A549 (cell line): ENCODE results near the gene CTCFL. TPM values are rescaled to one million over a fixed set of nuclear protein-coding genes. Genes with fewer than 3 reads are reported as not detected.

ENCODE experiments used
- ATAC-seq, 2 experiments: fragments of 200-7000 bp in 1 of 2; fragments of >200 bp in 1 of 2; cut with Nextera tagmentation in 1 of 2; cut with Tn5 transposase in 1 of 2; 3 replicates each; pipeline versions ENCODE4 v1.8.0 to v1.9.1; 2018 to 2020; ENCODE audit warnings: mild to moderate bottlenecking in 1 of 2, moderate library complexity in 1 of 2
- CTCF ChIA-PET: fragments of 300-600 bp; sonication (Branson Sonifier 250); formaldehyde crosslinking; extraction: SDS; loops from one replicate; lab custom pipeline; 2021; ENCODE audit warnings: antibody characterized with exemption, inconsistent platforms; lab: Yijun Ruan, JAX
- POLR2A ChIA-PET: fragments of 350-600 bp; formaldehyde crosslinking; extraction: SDS; loops from one replicate; lab custom pipeline; 2021; ENCODE audit warnings: antibody characterized with exemption, inconsistent platforms; lab: Yijun Ruan, JAX
- DNase-seq, 2 experiments: peaks; one replicate each; pipeline versions ENCODE4 v3.0.0 to v3.0.0-alpha.2; 2011 to 2016; ENCODE audit warnings: low read depth in 1 of 2, low spot score in 1 of 2
- FAIRE-seq: peaks from 2 replicates; lab custom pipeline; 2011; peaks lifted over from hg19 to GRCh38; lab: Jason Lieb, UNC
- H3K27ac ChIP-seq, 2 experiments: fragments of >200 bp; sonication (Bioruptor Twin); formaldehyde crosslinking; 3 replicates each; pipeline ENCODE4 v1.5.1; 2016 to 2017
- H3K4me1 ChIP-seq: fragments of >200 bp; sonication (Bioruptor Twin); formaldehyde crosslinking; 3 replicates; pipeline ENCODE4 v1.6.1; 2016
- H3K4me2 ChIP-seq: fragments of >200 bp; sonication (Bioruptor Twin); formaldehyde crosslinking; 3 replicates; pipeline ENCODE4 v1.6.1; 2016
- H3K4me3 ChIP-seq: fragments of >200 bp; sonication (Bioruptor Twin); formaldehyde crosslinking; 3 replicates; pipeline ENCODE4 v1.5.1; 2016
- H3K9me3 ChIP-seq: fragments of >200 bp; sonication (Bioruptor Twin); formaldehyde crosslinking; 3 replicates; pipeline ENCODE4 v1.6.1; 2016
- ATOH8 ChIP-seq: fragments of 250-450 bp; sonication (Bioruptor Pico); IDR thresholded peaks from 2 replicates; pipeline ENCODE4 v1.5.0; 2020; ENCODE audit warnings: low read depth, mild to moderate bottlenecking, moderate library complexity
- BHLHE40 ChIP-seq: IDR thresholded peaks from 2 replicates; pipeline ENCODE4 v1.6.1; 2012; ENCODE audit warnings: low read depth, low read length, inconsistent platforms
- CBX8 ChIP-seq: fragments of 200-600 bp; sonication (generic); IDR thresholded peaks from 2 replicates; pipeline ENCODE4 v1.6.1; 2016
- FOSB ChIP-seq: fragments of 250-450 bp; sonication (Bioruptor Pico); IDR thresholded peaks from 2 replicates; pipeline ENCODE4 v1.5.0; 2020; ENCODE audit warnings: mild to moderate bottlenecking, moderate library complexity
- GATA3 ChIP-seq: IDR thresholded peaks from 2 replicates; pipeline ENCODE4 v1.6.1; 2012; ENCODE audit warnings: borderline replicate concordance
- HDAC2 ChIP-seq: fragments of 200-600 bp; sonication (generic); IDR thresholded peaks from 2 replicates; pipeline ENCODE4 v1.6.1; 2016
- HES2 ChIP-seq: fragments of >200 bp; sonication (Bioruptor Twin); formaldehyde crosslinking; IDR thresholded peaks from 2 replicates; pipeline ENCODE4 v1.6.1; 2016
- HMGXB4 ChIP-seq: fragments of 250-450 bp; sonication (Bioruptor Pico); IDR thresholded peaks from 2 replicates; pipeline ENCODE4 v1.5.0; 2021; ENCODE audit warnings: mild to moderate bottlenecking, moderate library complexity, borderline replicate concordance
- HOXB13 ChIP-seq: fragments of 250-450 bp; sonication (Bioruptor Pico); IDR thresholded peaks from 2 replicates; pipeline ENCODE4 v1.5.0; 2020; ENCODE audit warnings: low read depth, mild to moderate bottlenecking, moderate library complexity
- JUNB ChIP-seq: fragments of >200 bp; sonication (Bioruptor Twin); formaldehyde crosslinking; IDR thresholded peaks from 2 replicates; pipeline ENCODE4 v1.6.1; 2016
- NR3C1 ChIP-seq: fragments of >200 bp; sonication (Bioruptor Twin); formaldehyde crosslinking; IDR thresholded peaks from 3 replicates; pipeline ENCODE4 v1.6.1; 2017
- PHF8 ChIP-seq: fragments of 200-600 bp; sonication (generic); IDR thresholded peaks from 2 replicates; pipeline ENCODE4 v1.6.1; 2016; ENCODE audit warnings: low read depth, mild to moderate bottlenecking, antibody characterized with exemption, moderate library complexity, borderline replicate concordance
- POLR2A ChIP-seq: IDR thresholded peaks from 2 replicates; pipeline ENCODE4 v1.6.1; 2012; ENCODE audit warnings: mild to moderate bottlenecking, low read length
- POLR2AphosphoS2 ChIP-seq: conservative IDR thresholded peaks from 2 replicates; pipeline ENCODE4 v1.6.1; 2012; ENCODE audit warnings: low read length, improper control_type of control experiment, inconsistent platforms
- RAD21 ChIP-seq, 2 experiments: fragments of >200 bp in 1 of 2; sonication (Bioruptor Twin) in 1 of 2; formaldehyde crosslinking in 1 of 2; IDR thresholded peaks in 1 of 2; conservative IDR thresholded peaks in 1 of 2; 2 replicates in 1 of 2; 3 replicates in 1 of 2; pipeline ENCODE4 v1.6.1; 2012 to 2018; ENCODE audit warnings: inconsistent platforms in 1 of 2
- REST ChIP-seq: fragments of 200-600 bp; sonication (generic); IDR thresholded peaks from 2 replicates; pipeline ENCODE4 v1.6.1; 2016; ENCODE audit warnings: antibody characterized with exemption, mild to moderate bottlenecking, moderate library complexity
- RNF2 ChIP-seq: fragments of 200-600 bp; sonication (generic); IDR thresholded peaks from 2 replicates; pipeline ENCODE4 v1.6.1; 2016; ENCODE audit warnings: low read depth, mild to moderate bottlenecking, antibody characterized with exemption, moderate library complexity, borderline replicate concordance
- SREBF2 ChIP-seq: fragments of 450-650 bp; IDR thresholded peaks from 2 replicates; pipeline ENCODE4 v1.6.1; 2014; ENCODE audit warnings: mild to moderate bottlenecking, moderate library complexity
- ZC3H11A ChIP-seq: fragments of 450-650 bp; IDR thresholded peaks from 2 replicates; pipeline ENCODE4 v1.6.1; 2014; ENCODE audit warnings: antibody characterized with exemption, mild to moderate bottlenecking
- ZSCAN20 ChIP-seq: fragments of 250-450 bp; sonication (Bioruptor Pico); IDR thresholded peaks from 2 replicates; pipeline ENCODE4 v1.8.0; 2022; ENCODE audit warnings: mild to moderate bottlenecking, moderate library complexity
- WGBS: methylation state at CpG from one replicate; pipeline ENCODE4 v1.1.6; 2017; ENCODE audit errors: missing lambda C conversion rate; 5-methylcytosine and 5-hydroxymethylcytosine counted together
- polyA plus RNA-seq, 4 experiments: library from polyadenylated mRNA; depleted of rRNA in 3 of 4; stranded (reverse); fragments of >200 nt; fragmentation: RNase III in 1 of 4; extraction: RNeasy Plus Mini Kit Qiagen cat#74134 plus additional on column Dnase treatment in 1 of 4; gene quantifications; 2 replicates in 3 of 4; 3 replicates in 1 of 4; pipeline ENCODE4 v1.2.3, GENCODE V29; 2011 to 2017
- TF ChIP-seq, protein P1 (sequence below): IDR thresholded peaks from 2 replicates; pipeline ENCODE4 v1.6.1; 2012
- TF ChIP-seq, protein P2 (sequence below): fragments of >200 bp; sonication (Bioruptor Twin); formaldehyde crosslinking; IDR thresholded peaks from 3 replicates; pipeline ENCODE4 v1.5.1; 2016
- TF ChIP-seq, protein P3 (sequence below): fragments of >200 bp; sonication (Bioruptor Twin); formaldehyde crosslinking; IDR thresholded peaks from 3 replicates; pipeline ENCODE4 v1.6.1; 2016

Gene CTCFL
- polyA plus RNA-seq, 2 of the 4 experiments (the other 2 are of a cell fraction), result 0.03 TPM

- H3K9me3 ChIP-seq, result no peaks in the 10 kb centered on the region
- no peak overlapping the region for H3K27ac ChIP-seq
- DNase-seq (no peak), ATAC-seq (no peak), FAIRE-seq (no peak)
- TF ChIP-seq, protein P1, sequence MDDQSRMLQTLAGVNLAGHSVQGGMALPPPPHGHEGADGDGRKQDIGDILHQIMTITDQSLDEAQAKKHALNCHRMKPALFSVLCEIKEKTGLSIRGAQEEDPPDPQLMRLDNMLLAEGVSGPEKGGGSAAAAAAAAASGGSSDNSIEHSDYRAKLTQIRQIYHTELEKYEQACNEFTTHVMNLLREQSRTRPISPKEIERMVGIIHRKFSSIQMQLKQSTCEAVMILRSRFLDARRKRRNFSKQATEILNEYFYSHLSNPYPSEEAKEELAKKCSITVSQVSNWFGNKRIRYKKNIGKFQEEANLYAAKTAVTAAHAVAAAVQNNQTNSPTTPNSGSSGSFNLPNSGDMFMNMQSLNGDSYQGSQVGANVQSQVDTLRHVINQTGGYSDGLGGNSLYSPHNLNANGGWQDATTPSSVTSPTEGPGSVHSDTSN, result no peak
- no peak for TF ChIP-seq HDAC2
- no peak for TF ChIP-seq PHF8
- TF ChIP-seq NR3C1, result no peak
- no peak for TF ChIP-seq HMGXB4 (CRISPR knock-in tag)
- no peak for TF ChIP-seq HES2
- no peak for TF ChIP-seq BHLHE40
- no peak for TF ChIP-seq RAD21 (conservative IDR thresholded peaks at IDR 0.05 in 1 of 2, IDR thresholded peaks at IDR 0.05 in 1 of 2)
- TF ChIP-seq SREBF2, result no peak
- TF ChIP-seq, protein P2, sequence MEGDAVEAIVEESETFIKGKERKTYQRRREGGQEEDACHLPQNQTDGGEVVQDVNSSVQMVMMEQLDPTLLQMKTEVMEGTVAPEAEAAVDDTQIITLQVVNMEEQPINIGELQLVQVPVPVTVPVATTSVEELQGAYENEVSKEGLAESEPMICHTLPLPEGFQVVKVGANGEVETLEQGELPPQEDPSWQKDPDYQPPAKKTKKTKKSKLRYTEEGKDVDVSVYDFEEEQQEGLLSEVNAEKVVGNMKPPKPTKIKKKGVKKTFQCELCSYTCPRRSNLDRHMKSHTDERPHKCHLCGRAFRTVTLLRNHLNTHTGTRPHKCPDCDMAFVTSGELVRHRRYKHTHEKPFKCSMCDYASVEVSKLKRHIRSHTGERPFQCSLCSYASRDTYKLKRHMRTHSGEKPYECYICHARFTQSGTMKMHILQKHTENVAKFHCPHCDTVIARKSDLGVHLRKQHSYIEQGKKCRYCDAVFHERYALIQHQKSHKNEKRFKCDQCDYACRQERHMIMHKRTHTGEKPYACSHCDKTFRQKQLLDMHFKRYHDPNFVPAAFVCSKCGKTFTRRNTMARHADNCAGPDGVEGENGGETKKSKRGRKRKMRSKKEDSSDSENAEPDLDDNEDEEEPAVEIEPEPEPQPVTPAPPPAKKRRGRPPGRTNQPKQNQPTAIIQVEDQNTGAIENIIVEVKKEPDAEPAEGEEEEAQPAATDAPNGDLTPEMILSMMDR, result no peak
- TF ChIP-seq GATA3, result no peak
- no peak for TF ChIP-seq RNF2
- TF ChIP-seq ZSCAN20 (CRISPR knock-in tag), result no peak
- no peak for TF ChIP-seq JUNB
- TF ChIP-seq CBX8, result no peak
- H3K4me1 ChIP-seq, result no peaks in the 10 kb centered on the region
- ChIA-PET CTCF (interaction anchor here (0.7 to 1.3 kb wide), 2 partner anchors 11 to 100 kb away, joined by 3 to 5 read pairs; no protein-coding TSS in a partner anchor), POLR2A (no interaction called here)
- WGBS, result 54% methylated on average over 6 of the region's 8 CpGs
- no peak overlapping the region for H3K4me2 ChIP-seq
- no peak overlapping the region for H3K4me3 ChIP-seq
Measured at GRCh38 chr20:57484772-57485171, 40.2 kb downstream of the CTCFL start.

- CTCF ChIA-PET, result interaction anchor here (0.8 to 1.9 kb wide), 3 partner anchors 12 to 104 kb away, joined by 3 to 8 read pairs (median 3); no protein-coding TSS in a partner anchor
- TF ChIP-seq CBX8, result no peak
- no peak for TF ChIP-seq JUNB
- Histone ChIP-seq H3K27ac (no peak overlapping the region), H3K4me2 (no peak overlapping the region), H3K9me3 (no peaks in the 10 kb centered on the region), H3K4me3 (no peak overlapping the region), H3K4me1 (no peaks in the 10 kb centered on the region)
- ATAC-seq (no peak), DNase-seq (no peak), FAIRE-seq (no peak)
- POLR2A ChIA-PET, result no interaction called here
- WGBS, result 83% methylated on average over 19 of the region's 19 CpGs
Measured at GRCh38 chr20:57483287-57484050, 41.5 kb downstream of the CTCFL start.

DNA sequence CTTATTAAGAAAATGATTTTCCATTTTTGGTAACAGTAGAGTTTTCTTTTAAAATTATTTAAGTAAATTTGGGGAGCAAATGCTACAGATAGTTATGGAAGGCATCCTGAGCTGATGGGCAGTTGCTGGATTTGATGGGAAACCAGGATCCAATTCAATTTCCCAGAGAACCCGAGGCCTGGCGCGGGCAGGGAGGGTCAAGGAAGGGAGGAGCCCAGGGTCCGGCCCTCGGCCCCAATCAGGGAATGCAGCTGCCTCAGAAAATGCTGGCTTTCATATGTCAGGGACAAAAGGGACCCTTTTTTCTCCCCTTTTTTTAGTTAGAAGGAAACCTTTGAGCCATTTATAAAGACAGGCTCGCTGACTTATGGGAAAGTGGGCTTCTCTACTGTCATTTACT is 42.1 kb downstream of the CTCFL start:
- no peak for FAIRE-seq
- 79% methylated on average over 6 of the region's 6 CpGs for WGBS
- TF ChIP-seq HOXB13 (CRISPR knock-in tag) (no peak), ATOH8 (CRISPR knock-in tag) (no peak), POLR2AphosphoS2 (no peak), REST (no peak), ZC3H11A (no peak), FOSB (no peak), POLR2A (no peak)
- TF ChIP-seq, protein P3, sequence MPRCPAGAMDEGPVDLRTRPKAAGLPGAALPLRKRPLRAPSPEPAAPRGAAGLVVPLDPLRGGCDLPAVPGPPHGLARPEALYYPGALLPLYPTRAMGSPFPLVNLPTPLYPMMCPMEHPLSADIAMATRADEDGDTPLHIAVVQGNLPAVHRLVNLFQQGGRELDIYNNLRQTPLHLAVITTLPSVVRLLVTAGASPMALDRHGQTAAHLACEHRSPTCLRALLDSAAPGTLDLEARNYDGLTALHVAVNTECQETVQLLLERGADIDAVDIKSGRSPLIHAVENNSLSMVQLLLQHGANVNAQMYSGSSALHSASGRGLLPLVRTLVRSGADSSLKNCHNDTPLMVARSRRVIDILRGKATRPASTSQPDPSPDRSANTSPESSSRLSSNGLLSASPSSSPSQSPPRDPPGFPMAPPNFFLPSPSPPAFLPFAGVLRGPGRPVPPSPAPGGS, result no peak

More for the DNA sequence above, 42.1 kb downstream of the CTCFL start:
- CTCF ChIA-PET, result interaction anchor here (0.8 to 1.9 kb wide), 3 partner anchors 13 to 105 kb away, joined by 3 to 8 read pairs (median 3); no protein-coding TSS in a partner anchor
- no peak for ATAC-seq
- Histone ChIP-seq H3K27ac (no peak overlapping the region), H3K4me2 (no peak overlapping the region), H3K4me1 (no peaks in the 10 kb centered on the region), H3K9me3 (no peaks in the 10 kb centered on the region), H3K4me3 (no peak overlapping the region)
- DNase-seq, result no peak
- POLR2A ChIA-PET, result no interaction called here
